Esophagus muscularis mucosa (tissue), 3 donors: ENCODE data around the gene ZNF37A.

Source experiments
- CTCF ChIP-seq, 3 experiments: fragments of 200-600 bp in 2 of 3; fragments of 450-650 bp in 1 of 3; sonication (generic) in 2 of 3; IDR thresholded peaks; one replicate each; pipeline ENCODE4 v1.5.1; 2017 to 2019; ENCODE audit warnings: antibody characterized with exemption in 3 of 3, mild to moderate bottlenecking in 2 of 3, moderate library complexity in 1 of 3
- POLR2A ChIP-seq: fragments of 450-650 bp; IDR thresholded peaks from one replicate; pipeline ENCODE4 v1.6.1; 2017; ENCODE audit warnings: antibody characterized with exemption, moderate library complexity, mild to moderate bottlenecking, low read depth
- POLR2AphosphoS5 ChIP-seq, 2 donors: sonication (generic); formaldehyde crosslinking; IDR thresholded peaks; one replicate each; pipeline ENCODE4 v1.6.1; 2017; ENCODE audit warnings: antibody characterized with exemption in 2 of 2

GRCh38 chr10:38119038-38119437, 24.9 kb downstream of the ZNF37A start:
- TF ChIP-seq POLR2AphosphoS5 (IDR thresholded peaks at IDR 0.05) (no peak), POLR2A (no peak), CTCF (IDR thresholded peaks at IDR 0.05) (no peak)
